ENCODE data around the gene USP30. TPM values are rescaled to one million over a fixed set of nuclear protein-coding genes. Genes with fewer than 3 reads are reported as not detected.
A peak's percentile ranks its signal among the peaks of the same experiment; 100 is the strongest.

Gene USP30
- total RNA-seq, 1 experiment from 2014 or later = 14.1 TPM

- peak; percentile 86 for DNase-seq (ENCODE audit: low spot score)
These were observed 45.2 kb downstream of the USP30 start, which contains the start of gene UNG for GRCh38 chr12:109097435-109098182. Gene UNG (plus strand): TSS chr12:109097597. CDS start chr12:109097680, 83 bp downstream.

DNA sequence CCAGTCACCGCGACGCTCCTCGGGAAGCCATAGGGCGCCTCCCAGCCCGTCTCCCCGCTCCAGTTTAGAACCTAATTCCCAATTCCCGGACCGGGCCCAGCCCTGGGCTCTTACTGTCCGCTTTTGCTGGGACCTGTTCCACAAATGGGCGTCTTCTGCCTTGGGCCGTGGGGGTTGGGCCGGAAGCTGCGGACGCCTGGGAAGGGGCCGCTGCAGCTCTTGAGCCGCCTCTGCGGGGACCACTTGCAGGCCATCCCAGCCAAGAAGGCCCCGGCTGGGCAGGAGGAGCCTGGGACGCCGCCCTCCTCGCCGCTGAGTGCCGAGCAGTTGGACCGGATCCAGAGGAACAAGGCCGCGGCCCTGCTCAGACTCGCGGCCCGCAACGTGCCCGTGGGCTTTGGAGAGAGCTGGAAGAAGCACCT lies 45.8 kb downstream of the USP30 start:
- DNase-seq (ENCODE audit: low spot score) = no peak

GRCh38 chr12:109098651-109099050 lies 46.3 kb downstream of the USP30 start:
- DNase-seq (ENCODE audit: low spot score) = no peak

DNA sequence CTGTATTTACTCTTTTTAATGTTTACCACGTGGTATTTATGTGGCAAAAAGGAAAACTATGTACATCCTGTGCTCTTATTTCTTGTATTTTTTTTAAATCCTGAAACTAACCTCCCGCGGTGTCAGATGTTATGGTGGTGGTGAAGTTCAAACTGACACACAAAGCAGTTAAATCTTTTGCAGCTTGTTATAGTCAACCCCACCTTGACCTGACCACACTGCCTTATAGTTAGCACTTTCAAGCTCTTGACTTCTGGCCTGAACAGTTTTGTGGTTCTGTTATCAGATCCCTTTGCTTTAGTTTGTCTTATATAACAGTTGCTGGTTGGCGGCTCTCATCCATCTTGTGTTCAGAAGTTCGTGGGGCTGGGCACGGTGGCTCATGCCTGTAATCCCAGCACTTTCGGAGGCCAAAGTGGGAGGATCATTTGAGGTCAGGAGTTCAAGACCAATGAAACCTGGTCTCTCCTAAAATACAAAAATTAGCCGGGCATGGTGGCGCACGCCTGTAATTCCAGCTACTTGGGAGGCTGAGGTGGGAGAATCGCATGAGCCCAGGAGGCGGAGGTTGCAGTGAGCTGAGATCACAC lies 47.1 kb downstream of the USP30 start:
- DNase-seq (ENCODE audit: low spot score) = no peak

- DNase-seq (ENCODE audit: low spot score) = no peak
These were observed 48.4 kb downstream of the USP30 start for GRCh38 chr12:109100741-109101140.

DNA sequence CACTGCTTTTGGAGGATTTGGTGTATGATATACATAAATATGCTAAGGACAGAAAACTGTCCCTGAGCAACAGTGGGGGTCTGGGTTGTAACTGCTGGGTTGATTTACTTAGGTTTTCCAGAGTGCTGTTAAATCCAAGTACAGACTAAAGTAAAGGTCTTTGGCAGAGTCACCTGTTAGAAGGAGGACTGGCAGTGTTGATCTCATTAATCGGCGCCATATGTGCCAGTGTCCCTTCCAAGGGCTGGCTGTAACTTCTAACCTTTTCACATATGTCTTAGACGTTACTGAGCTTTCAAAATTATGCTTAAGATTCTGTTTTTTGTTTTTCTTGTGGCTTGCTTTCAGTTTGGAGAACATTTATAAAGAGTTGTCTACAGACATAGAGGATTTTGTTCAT lies 50.1 kb downstream of the USP30 start:
- no peak for DNase-seq (ENCODE audit: low spot score)

- DNase-seq (ENCODE audit: low spot score) = no peak
These were observed 52.8 kb downstream of the USP30 start for GRCh38 chr12:109105176-109105575.

DNA sequence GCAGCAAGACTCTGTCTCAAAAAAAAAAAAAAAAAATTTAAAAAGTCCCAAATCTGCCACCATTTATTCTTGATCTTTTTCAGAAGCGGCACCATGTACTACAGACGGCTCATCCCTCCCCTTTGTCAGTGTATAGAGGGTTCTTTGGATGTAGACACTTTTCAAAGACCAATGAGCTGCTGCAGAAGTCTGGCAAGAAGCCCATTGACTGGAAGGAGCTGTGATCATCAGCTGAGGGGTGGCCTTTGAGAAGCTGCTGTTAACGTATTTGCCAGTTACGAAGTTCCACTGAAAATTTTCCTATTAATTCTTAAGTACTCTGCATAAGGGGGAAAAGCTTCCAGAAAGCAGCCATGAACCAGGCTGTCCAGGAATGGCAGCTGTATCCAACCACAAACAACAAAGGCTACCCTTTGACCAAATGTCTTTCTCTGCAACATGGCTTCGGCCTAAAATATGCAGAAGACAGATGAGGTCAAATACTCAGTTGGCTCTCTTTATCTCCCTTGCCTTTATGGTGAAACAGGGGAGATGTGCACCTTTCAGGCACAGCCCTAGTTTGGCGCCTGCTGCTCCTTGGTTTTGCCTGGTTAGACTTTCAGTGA lies 57.5 kb downstream of the USP30 start:
- no peak for DNase-seq (ENCODE audit: low spot score)

DNA sequence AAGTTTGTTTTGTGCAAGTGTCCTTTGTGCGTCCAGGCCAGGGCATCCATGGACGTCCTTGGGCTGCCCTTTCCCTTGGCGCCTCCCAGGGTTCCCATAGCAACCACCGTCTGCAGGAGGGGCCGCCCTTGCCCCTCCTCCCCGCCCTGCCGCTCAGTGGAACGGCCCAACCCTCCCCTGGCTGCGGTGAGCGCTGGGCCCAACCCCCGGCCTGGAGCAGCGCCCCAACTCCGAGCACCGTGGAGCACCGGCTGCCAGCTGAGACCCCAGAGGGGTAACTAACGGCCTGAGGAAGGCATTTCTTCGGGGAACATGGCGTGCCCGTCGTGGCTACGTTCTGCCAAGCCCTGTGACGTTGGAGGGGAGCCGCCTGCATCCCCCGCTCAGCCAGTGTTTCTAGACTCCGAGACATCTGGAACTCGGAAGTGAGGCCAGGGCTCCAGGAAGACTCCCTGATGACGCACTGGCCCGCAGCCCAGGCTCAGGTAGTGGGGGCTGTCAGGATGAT lies 58.7 kb downstream of the USP30 start:
- peak; percentile 80 for DNase-seq (ENCODE audit: low spot score)

GRCh38 chr12:109112720-109113465 lies 60.5 kb downstream of the USP30 start:
- DNase-seq (ENCODE audit: low spot score) = no peak

DNA sequence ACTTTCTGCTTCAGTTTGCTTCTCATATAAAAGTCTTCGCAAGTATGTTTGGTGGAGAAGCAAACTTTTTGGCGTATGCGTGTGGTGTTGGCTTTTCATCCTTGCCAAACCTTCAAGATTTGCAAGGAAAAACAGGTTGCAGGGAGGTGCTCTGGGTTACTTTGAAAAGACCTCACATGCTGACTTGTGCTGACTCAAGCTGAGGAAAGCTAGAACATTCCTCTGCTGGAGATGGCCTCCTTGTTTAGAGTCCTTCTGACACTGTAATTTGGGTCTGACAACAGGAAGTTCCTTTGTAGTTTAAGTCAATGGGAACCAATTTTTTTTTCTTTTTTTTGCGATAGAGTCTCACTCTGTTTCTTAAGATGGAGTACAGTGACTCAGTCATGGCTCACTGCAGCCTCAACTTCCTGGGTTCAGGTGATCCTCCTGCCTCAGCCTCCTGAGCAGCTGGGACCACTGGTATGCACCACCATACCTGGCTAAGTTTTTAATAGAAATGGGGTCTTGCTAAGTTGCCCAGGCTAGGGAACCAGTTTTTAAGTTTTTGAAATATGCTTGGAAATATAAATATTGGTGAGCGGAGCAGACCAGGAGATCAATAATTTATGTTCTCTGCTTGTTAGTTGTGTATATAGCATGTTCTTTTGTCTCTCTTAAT lies 61.4 kb downstream of the USP30 start:
- DNase-seq (ENCODE audit: low spot score) = no peak

DNA sequence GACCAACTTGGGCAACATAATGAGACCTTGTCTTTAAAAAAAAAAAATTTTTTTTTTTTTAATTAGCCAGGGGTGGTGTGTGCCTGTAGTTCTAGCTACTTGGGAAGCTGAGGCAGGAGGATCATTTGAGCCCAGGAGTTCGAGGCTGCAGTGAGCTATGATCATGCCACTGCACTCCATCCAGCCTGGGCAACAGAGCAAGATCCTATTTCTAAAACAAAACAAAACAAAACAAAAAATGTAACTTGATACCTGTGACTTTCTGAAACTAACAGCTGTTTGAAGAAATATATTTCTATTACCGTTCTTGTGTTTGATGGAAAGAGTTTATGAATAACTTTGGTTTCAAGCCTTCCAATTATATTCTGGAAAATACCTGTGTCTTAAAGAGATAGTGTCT lies 62.3 kb downstream of the USP30 start:
- DNase-seq (ENCODE audit: low spot score) = no peak

DNA sequence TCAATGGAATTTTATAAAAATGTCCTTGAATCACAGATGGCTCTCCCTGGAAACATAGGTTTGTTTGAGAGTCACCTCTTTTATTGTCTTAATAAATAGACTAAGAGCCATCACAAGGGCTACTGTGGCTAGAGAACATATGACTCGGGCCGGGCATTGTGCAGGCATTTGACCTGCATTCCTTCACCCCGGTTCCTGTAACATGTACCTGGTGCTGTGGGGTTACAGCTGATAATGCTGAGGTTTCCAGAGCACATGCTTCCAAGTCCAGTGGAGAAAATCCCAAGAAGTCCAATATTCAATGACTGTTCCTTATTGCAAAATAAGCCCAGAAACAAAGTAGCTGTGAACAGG lies 63.0 kb downstream of the USP30 start:
- DNase-seq (ENCODE audit: low spot score) = no peak

DNA sequence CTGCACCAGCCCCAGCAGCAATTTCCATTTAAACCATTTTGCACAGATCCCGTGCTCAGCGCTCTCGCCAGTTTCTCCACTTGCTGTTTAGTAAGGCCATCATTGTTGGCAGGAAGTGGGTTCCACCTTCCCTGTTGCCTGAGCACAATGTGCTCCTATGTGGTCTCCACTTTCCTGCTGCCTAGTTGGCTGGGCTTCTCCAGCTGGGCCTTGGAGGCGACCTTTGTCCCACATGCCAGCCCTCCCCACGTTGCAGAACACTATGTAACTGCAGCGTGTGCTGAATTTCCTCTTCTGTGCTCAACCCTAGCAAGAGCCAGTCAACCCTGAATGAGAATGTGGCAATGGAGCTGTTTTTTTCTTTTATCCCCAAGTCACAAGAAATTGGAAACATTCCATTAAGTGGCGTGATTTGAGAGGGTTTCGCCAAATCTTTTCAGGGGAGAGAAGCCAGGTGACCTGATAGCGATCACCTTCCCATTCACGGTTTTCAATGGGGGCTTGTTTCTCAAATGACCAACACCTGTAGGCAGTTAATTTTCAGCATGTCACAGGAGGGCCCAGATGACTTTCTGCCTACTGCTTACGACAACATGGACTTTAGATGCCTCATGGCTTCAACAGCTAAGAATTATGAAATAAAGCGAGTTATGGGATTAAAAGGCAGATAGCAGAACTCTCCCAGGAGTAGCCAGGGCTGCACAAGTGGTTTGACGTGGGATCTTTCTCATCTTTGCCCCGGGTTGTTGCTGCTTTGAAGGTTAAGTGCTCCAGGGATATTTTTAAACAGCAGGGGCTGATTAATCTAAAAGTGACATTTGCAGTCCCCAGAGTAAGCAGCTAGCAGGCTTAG lies 63.6 kb downstream of the USP30 start, which contains the start of gene ACACB:
Gene ACACB (plus strand): TSS at position 830 of the 853 bp plus-strand sequence. CDS start 22,819 bp downstream, outside the sequence.
- DNase-seq (ENCODE audit: low spot score) = no peak

DNA sequence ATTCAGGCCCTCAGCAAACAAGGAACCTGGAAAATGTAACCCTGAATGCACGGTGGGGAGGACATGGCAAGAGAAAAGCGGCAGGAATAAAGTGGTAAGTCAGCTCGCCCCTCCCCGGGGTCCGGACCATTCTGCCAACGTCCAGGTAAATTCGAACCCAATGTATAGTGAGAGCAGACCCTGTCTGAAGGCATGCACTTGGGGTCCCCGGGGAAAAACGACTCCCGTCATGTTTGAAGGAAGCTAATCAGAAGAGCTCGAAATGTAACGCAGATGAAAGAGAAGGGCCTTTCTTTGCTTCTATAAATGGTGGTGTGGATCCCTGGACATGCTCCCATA lies 64.2 kb downstream of the USP30 start:
- DNase-seq (ENCODE audit: low spot score) = no peak

DNA sequence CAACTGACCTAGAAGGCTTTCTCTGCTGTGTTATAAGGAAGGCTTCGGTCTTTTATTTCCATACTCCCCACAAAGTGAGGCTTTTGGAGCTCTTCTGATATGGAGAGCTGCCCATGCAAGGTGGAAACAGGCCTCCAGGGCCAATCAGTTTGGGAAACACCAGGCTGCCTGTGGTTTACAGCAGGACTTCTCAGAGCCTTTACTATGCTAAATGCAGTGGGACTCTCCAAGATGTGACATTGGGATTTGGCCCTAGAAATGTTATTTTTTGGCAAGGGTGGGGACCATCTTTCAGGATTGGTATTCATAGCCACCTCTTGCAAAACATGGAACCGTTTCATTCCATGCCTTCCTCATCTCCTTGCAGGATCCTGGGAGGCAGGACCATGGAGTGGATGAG lies 67.7 kb downstream of the USP30 start:
- no peak for DNase-seq (ENCODE audit: low spot score)

DNA sequence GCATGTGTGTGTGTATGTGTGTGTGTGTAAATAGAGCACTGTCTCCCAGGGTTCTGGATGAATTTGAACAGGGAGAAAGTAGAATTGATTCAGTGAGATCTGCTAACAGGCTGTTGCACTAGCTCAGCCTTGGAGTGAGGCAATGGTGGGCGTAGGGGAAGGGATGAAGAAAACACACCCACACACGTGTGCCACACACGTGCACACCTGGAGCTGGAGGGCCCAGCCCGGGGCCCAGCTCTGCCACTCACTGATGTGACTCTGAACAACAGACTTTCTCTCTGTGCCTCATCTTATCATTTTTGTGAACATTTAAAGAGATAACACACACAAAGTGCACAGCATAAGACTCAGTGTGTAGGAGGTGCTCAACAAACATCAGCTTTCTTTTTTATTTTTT lies 68.2 kb downstream of the USP30 start:
- no peak for DNase-seq (ENCODE audit: low spot score)

- DNase-seq (ENCODE audit: low spot score) = no peak
These were observed 69.0 kb downstream of the USP30 start for GRCh38 chr12:109121346-109121880.

GRCh38 chr12:109124878-109125648 lies 72.7 kb downstream of the USP30 start:
- no peak for DNase-seq (ENCODE audit: low spot score)

- no peak for DNase-seq (ENCODE audit: low spot score)
These were observed 73.4 kb downstream of the USP30 start for GRCh38 chr12:109125791-109126190.

Measured in A172 (cell line).